HEK293 (cell line): ENCODE measurements around the gene CHID1.

ENCODE experiments used
- ZFP41 ChIP-seq: fragments of 450-650 bp; formaldehyde crosslinking; IDR thresholded peaks from 2 replicates; pipeline ENCODE4 v1.5.1; 2016; ENCODE audit warnings: missing biosample characterization, missing genetic modification characterization, borderline replicate concordance
- ZNF274 ChIP-seq, 2 experiments: fragments of 200-500 bp in 1 of 2; fragments of 450-650 bp in 1 of 2; sonication (Bioruptor generic) in 1 of 2; formaldehyde crosslinking in 1 of 2; IDR thresholded peaks; 2 replicates each; pipeline versions ENCODE4 v1.5.1 to v1.6.1; 2014 to 2016; ENCODE audit warnings: borderline replicate concordance in 1 of 2, inconsistent platforms in 1 of 2, low read length in 1 of 2, missing biosample characterization in 1 of 2, missing genetic modification characterization in 1 of 2
- ZNF48 ChIP-seq: fragments of 450-650 bp; formaldehyde crosslinking; IDR thresholded peaks from 2 replicates; pipeline ENCODE4 v1.5.1; 2016; ENCODE audit warnings: missing biosample characterization, missing genetic modification characterization
- ZNF501 ChIP-seq: fragments of 450-650 bp; formaldehyde crosslinking; IDR thresholded peaks from 2 replicates; pipeline ENCODE4 v1.5.1; 2016; ENCODE audit warnings: missing biosample characterization, missing genetic modification characterization
- ZNF701 ChIP-seq: fragments of 450-650 bp; formaldehyde crosslinking; IDR thresholded peaks from 2 replicates; pipeline ENCODE4 v1.5.1; 2016; ENCODE audit warnings: missing biosample characterization, missing genetic modification characterization
- TF ChIP-seq, protein P1 (sequence below): fragments of 450-650 bp; formaldehyde crosslinking; IDR thresholded peaks from 2 replicates; pipeline ENCODE4 v1.5.1; 2016; ENCODE audit warnings: missing biosample characterization, missing genetic modification characterization
- TF ChIP-seq, protein P2 (sequence below): fragments of 450-650 bp; formaldehyde crosslinking; IDR thresholded peaks from 2 replicates; pipeline ENCODE4 v1.5.1; 2016; ENCODE audit warnings: missing biosample characterization, missing genetic modification characterization
- TF ChIP-seq, protein P3 (sequence below): fragments of 450-650 bp; formaldehyde crosslinking; conservative IDR thresholded peaks from 2 replicates; pipeline ENCODE4 v1.5.1; 2016; ENCODE audit warnings: low read depth, missing biosample characterization, missing genetic modification characterization
- TF ChIP-seq, protein P4 (sequence below): fragments of 450-650 bp; formaldehyde crosslinking; IDR thresholded peaks from 2 replicates; pipeline ENCODE4 v1.5.1; 2016; ENCODE audit warnings: missing biosample characterization, missing genetic modification characterization
- TF ChIP-seq, protein P5 (sequence below): fragments of 450-650 bp; formaldehyde crosslinking; IDR thresholded peaks from 2 replicates; pipeline ENCODE4 v1.5.1; 2017; ENCODE audit warnings: missing biosample characterization, missing genetic modification characterization

DNA sequence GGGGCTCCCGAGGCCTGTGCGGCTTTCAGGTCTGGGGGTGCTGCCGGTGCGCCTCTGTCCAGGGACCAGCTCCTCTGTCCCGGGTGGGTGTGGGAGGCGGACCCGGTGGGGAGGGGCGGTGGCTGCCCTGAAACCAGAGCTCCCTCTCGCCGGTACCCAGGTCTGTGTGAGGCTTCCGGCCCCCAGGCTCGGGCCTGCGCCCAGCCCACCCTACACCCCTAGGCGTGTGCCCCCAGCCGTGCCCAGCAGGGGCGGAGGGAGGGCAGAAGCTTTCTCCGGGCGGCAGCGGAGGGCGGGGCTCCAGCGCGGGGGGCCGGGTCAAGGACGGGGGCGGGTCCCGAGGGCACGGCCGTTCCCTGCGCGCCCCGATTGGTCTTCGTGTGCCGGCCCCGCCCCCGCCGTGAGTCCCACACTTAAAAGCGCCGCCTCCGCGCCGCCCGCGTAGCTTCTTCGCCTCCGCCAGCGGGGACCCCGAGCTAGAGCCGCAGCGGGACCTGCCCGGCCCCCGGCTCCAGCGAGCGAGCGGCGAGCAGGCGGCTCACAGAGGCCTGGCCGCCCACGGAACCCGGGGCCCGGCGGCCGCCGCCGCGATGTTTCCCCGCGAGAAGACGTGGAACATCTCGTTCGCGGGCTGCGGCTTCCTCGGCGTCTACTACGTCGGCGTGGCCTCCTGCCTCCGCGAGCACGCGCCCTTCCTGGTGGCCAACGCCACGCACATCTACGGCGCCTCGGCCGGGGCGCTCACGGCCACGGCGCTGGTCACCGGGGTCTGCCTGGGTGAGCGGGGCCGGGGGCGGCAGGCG is 91.3 kb downstream of the CHID1 start:
- TF ChIP-seq, protein P1, sequence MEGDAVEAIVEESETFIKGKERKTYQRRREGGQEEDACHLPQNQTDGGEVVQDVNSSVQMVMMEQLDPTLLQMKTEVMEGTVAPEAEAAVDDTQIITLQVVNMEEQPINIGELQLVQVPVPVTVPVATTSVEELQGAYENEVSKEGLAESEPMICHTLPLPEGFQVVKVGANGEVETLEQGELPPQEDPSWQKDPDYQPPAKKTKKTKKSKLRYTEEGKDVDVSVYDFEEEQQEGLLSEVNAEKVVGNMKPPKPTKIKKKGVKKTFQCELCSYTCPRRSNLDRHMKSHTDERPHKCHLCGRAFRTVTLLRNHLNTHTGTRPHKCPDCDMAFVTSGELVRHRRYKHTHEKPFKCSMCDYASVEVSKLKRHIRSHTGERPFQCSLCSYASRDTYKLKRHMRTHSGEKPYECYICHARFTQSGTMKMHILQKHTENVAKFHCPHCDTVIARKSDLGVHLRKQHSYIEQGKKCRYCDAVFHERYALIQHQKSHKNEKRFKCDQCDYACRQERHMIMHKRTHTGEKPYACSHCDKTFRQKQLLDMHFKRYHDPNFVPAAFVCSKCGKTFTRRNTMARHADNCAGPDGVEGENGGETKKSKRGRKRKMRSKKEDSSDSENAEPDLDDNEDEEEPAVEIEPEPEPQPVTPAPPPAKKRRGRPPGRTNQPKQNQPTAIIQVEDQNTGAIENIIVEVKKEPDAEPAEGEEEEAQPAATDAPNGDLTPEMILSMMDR (tag by site-specific recombination): no peak
- TF ChIP-seq ZNF48 (tag by site-specific recombination) (no peak), ZNF274 (IDR thresholded peaks at IDR 0.05; ENCODE audit: low read length) (no peak), ZNF274 (tag by site-specific recombination; IDR thresholded peaks at IDR 0.05; ENCODE audit: borderline replicate concordance) (no peak), ZFP41 (no peak), ZNF701 (tag by site-specific recombination) (no peak), ZNF501 (no peak)
- TF ChIP-seq, protein P2, sequence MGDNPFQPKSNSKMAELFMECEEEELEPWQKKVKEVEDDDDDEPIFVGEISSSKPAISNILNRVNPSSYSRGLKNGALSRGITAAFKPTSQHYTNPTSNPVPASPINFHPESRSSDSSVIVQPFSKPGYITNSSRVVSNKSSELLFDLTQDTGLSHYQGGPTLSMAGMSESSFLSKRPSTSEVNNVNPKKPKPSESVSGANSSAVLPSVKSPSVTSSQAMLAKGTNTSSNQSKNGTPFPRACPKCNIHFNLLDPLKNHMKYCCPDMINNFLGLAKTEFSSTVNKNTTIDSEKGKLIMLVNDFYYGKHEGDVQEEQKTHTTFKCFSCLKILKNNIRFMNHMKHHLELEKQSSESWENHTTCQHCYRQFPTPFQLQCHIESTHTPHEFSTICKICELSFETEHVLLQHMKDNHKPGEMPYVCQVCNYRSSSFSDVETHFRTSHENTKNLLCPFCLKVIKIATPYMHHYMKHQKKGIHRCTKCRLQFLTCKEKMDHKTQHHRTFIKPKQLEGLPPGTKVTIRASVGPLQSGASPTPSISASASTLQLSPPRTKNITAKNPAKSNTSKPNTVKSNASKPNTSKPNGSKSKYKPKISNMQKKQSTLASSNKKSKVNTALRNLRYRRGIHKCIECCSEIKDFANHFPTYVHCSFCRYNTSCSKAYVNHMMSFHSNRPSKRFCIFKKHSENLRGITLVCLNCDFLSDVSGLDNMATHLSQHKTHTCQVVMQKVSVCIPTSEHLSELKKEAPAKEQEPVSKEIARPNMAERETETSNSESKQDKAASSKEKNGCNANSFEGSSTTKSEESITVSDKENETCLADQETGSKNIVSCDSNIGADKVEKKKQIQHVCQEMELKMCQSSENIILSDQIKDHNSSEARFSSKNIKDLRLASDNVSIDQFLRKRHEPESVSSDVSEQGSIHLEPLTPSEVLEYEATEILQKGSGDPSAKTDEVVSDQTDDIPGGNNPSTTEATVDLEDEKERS (tag by site-specific recombination): no peak
- TF ChIP-seq, protein P3, sequence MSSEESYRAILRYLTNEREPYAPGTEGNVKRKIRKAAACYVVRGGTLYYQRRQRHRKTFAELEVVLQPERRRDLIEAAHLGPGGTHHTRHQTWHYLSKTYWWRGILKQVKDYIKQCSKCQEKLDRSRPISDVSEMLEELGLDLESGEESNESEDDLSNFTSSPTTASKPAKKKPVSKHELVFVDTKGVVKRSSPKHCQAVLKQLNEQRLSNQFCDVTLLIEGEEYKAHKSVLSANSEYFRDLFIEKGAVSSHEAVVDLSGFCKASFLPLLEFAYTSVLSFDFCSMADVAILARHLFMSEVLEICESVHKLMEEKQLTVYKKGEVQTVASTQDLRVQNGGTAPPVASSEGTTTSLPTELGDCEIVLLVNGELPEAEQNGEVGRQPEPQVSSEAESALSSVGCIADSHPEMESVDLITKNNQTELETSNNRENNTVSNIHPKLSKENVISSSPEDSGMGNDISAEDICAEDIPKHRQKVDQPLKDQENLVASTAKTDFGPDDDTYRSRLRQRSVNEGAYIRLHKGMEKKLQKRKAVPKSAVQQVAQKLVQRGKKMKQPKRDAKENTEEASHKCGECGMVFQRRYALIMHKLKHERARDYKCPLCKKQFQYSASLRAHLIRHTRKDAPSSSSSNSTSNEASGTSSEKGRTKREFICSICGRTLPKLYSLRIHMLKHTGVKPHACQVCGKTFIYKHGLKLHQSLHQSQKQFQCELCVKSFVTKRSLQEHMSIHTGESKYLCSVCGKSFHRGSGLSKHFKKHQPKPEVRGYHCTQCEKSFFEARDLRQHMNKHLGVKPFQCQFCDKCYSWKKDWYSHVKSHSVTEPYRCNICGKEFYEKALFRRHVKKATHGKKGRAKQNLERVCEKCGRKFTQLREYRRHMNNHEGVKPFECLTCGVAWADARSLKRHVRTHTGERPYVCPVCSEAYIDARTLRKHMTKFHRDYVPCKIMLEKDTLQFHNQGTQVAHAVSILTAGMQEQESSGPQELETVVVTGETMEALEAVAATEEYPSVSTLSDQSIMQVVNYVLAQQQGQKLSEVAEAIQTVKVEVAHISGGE (tag by site-specific recombination): no peak
- TF ChIP-seq, protein P4, sequence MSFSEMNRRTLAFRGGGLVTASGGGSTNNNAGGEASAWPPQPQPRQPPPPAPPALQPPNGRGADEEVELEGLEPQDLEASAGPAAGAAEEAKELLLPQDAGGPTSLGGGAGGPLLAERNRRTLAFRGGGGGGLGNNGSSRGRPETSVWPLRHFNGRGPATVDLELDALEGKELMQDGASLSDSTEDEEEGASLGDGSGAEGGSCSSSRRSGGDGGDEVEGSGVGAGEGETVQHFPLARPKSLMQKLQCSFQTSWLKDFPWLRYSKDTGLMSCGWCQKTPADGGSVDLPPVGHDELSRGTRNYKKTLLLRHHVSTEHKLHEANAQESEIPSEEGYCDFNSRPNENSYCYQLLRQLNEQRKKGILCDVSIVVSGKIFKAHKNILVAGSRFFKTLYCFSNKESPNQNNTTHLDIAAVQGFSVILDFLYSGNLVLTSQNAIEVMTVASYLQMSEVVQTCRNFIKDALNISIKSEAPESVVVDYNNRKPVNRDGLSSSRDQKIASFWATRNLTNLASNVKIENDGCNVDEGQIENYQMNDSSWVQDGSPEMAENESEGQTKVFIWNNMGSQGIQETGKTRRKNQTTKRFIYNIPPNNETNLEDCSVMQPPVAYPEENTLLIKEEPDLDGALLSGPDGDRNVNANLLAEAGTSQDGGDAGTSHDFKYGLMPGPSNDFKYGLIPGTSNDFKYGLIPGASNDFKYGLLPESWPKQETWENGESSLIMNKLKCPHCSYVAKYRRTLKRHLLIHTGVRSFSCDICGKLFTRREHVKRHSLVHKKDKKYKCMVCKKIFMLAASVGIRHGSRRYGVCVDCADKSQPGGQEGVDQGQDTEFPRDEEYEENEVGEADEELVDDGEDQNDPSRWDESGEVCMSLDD (tag by site-specific recombination): no peak
- TF ChIP-seq, protein P5, sequence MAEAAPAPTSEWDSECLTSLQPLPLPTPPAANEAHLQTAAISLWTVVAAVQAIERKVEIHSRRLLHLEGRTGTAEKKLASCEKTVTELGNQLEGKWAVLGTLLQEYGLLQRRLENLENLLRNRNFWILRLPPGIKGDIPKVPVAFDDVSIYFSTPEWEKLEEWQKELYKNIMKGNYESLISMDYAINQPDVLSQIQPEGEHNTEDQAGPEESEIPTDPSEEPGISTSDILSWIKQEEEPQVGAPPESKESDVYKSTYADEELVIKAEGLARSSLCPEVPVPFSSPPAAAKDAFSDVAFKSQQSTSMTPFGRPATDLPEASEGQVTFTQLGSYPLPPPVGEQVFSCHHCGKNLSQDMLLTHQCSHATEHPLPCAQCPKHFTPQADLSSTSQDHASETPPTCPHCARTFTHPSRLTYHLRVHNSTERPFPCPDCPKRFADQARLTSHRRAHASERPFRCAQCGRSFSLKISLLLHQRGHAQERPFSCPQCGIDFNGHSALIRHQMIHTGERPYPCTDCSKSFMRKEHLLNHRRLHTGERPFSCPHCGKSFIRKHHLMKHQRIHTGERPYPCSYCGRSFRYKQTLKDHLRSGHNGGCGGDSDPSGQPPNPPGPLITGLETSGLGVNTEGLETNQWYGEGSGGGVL (tag by site-specific recombination): no peak
